Neuronal stem cell (in vitro differentiated cells): ENCODE results near the gene MCTP1.
A peak's percentile ranks its signal among the peaks of the same experiment; 100 is the strongest.

Source experiments
- DNase-seq: peaks from one replicate; pipeline ENCODE4 v3.0.0-alpha.2; 2013; ENCODE audit warnings: low spot score
- H2AFZ ChIP-seq: one replicate; pipeline ENCODE4 v1.6.1; 2013; ENCODE audit warnings: mild to moderate bottlenecking, low read length, inconsistent platforms
- H2AK5ac ChIP-seq: 2 replicates; pipeline ENCODE4 v1.6.1; 2013; ENCODE audit warnings: low read depth, mild to moderate bottlenecking, inconsistent platforms, low read length, moderate library complexity, mixed read lengths
- H2BK120ac ChIP-seq: 2 replicates; pipeline ENCODE4 v1.6.1; 2013; ENCODE audit warnings: low read depth, mild to moderate bottlenecking, inconsistent platforms, low read length, moderate library complexity, mixed read lengths
- H2BK12ac ChIP-seq: one replicate; pipeline ENCODE4 v1.6.1; 2013; ENCODE audit warnings: low read length, inconsistent platforms
- H2BK15ac ChIP-seq: 2 replicates; pipeline ENCODE4 v1.6.1; 2013; ENCODE audit warnings: mild to moderate bottlenecking, low read length, inconsistent platforms, mixed read lengths
- H2BK5ac ChIP-seq: one replicate; pipeline ENCODE4 v1.6.1; 2013; ENCODE audit warnings: inconsistent platforms, mild to moderate bottlenecking, low read length, moderate library complexity
- H3K14ac ChIP-seq: one replicate; pipeline ENCODE4 v1.6.1; 2013; ENCODE audit warnings: low read length, inconsistent platforms
- H3K18ac ChIP-seq: 2 replicates; pipeline ENCODE4 v1.6.1; 2013; ENCODE audit warnings: low read length, inconsistent platforms
- H3K23ac ChIP-seq: 2 replicates; pipeline ENCODE4 v1.6.1; 2013; ENCODE audit warnings: low read depth, mild to moderate bottlenecking, mixed read lengths, low read length, inconsistent platforms; ENCODE audit not compliant: poor library complexity
- H3K27ac ChIP-seq: replicated peaks from 3 replicates; pipeline ENCODE4 v1.5.1; 2013; ENCODE audit warnings: low read length, inconsistent platforms
- H3K27me3 ChIP-seq, 3 experiments: 2 replicates each; pipeline ENCODE4 v1.6.1; 2013; ENCODE audit warnings: low read length in 3 of 3, mild to moderate bottlenecking in 2 of 3, inconsistent platforms in 1 of 3, low read depth in 1 of 3, mixed read lengths in 1 of 3, moderate library complexity in 1 of 3; ENCODE audit not compliant: control insufficient read depth in 3 of 3, insufficient read depth in 3 of 3
- H3K36me3 ChIP-seq, 2 donors: replicated peaks in 1 of 2; 2 replicates each; pipeline ENCODE4 v1.6.1; 2013; ENCODE audit warnings: low read length in 2 of 2; ENCODE audit not compliant: control insufficient read depth in 2 of 2, insufficient read depth in 2 of 2
- H3K4ac ChIP-seq: 2 replicates; pipeline ENCODE4 v1.6.1; 2013; ENCODE audit warnings: inconsistent platforms, mild to moderate bottlenecking, low read length, moderate library complexity
- H3K4me1 ChIP-seq, 2 donors: 1 replicate in 1 of 2; 2 replicates in 1 of 2; pipeline ENCODE4 v1.6.1; 2013; ENCODE audit warnings: low read length in 2 of 2, low read depth in 1 of 2; ENCODE audit not compliant: control insufficient read depth in 2 of 2, insufficient read depth in 1 of 2
- H3K4me2 ChIP-seq: one replicate; pipeline ENCODE4 v1.6.1; 2013; ENCODE audit warnings: mild to moderate bottlenecking, low read length, inconsistent platforms; ENCODE audit not compliant: insufficient read depth, poor library complexity, severe bottlenecking
- H3K4me3 ChIP-seq, 2 donors: 2 replicates each; pipeline ENCODE4 v1.5.1; 2013; ENCODE audit warnings: low read length in 2 of 2, mild to moderate bottlenecking in 2 of 2, inconsistent platforms in 1 of 2, moderate library complexity in 1 of 2
- H3K79me1 ChIP-seq: one replicate; pipeline ENCODE4 v1.6.1; 2013; ENCODE audit warnings: low read depth, mild to moderate bottlenecking, inconsistent platforms, low read length, moderate library complexity
- H3K9ac ChIP-seq: one replicate; pipeline ENCODE4 v1.6.1; 2013; ENCODE audit warnings: mild to moderate bottlenecking, low read depth, low read length, inconsistent platforms; ENCODE audit not compliant: poor library complexity
- H3K9me3 ChIP-seq, 2 donors: replicated peaks in 1 of 2; 2 replicates each; pipeline versions ENCODE3 to v1.6.1; 2013; ENCODE audit warnings: low read length in 2 of 2, mild to moderate bottlenecking in 2 of 2, inconsistent platforms in 1 of 2, low read depth in 1 of 2, mixed read lengths in 1 of 2, moderate library complexity in 1 of 2; ENCODE audit not compliant: control insufficient read depth in 2 of 2, insufficient read depth in 1 of 2
- H4K8ac ChIP-seq: one replicate; pipeline ENCODE4 v1.6.1; 2013; ENCODE audit warnings: low read depth, mild to moderate bottlenecking, inconsistent platforms, low read length, moderate library complexity
- H4K91ac ChIP-seq: one replicate; pipeline ENCODE4 v1.6.1; 2013; ENCODE audit warnings: low read length, low read depth, mild to moderate bottlenecking, inconsistent platforms; ENCODE audit not compliant: poor library complexity
- WGBS, 2 donors: extraction: QIAGEN DNeasy Blood & Tissue Kit; methylation state at CpG; one replicate each; pipeline ENCODE4 v1.1.7; 2013; ENCODE audit warnings: missing lambda C conversion rate in 2 of 2, mixed read lengths in 1 of 2; ENCODE audit not compliant: insufficient read length in 2 of 2, insufficient replicate concordance in 1 of 2; ENCODE audit errors: extremely low coverage in 2 of 2; 5-methylcytosine and 5-hydroxymethylcytosine counted together

MCTP1 gene

GRCh38 chr5:94761055-94761454 lies 523.8 kb downstream of the MCTP1 start:
- no peak overlapping the region for H3K4me3 ChIP-seq
- no peaks in the 10 kb centered on the region for H3K36me3 ChIP-seq
- WGBS, 2 donors: no CpG with 5 or more reads among the region's 1 CpG
- H3K27me3 ChIP-seq: no peaks in the 10 kb centered on the region
- H3K18ac ChIP-seq: no peak overlapping the region
- no peak overlapping the region for H3K4ac ChIP-seq
- no peak overlapping the region for H2BK5ac ChIP-seq
- no peaks in the 10 kb centered on the region for H3K4me1 ChIP-seq
- no peak overlapping the region for H2BK120ac ChIP-seq
- no peaks in the 10 kb centered on the region for H3K79me1 ChIP-seq
- H2BK15ac ChIP-seq: no peak overlapping the region
- H3K9me3 ChIP-seq: no peaks in the 10 kb centered on the region
- H3K9ac ChIP-seq: no peak overlapping the region
- no peak overlapping the region for H4K91ac ChIP-seq
- H2AK5ac ChIP-seq: no peak overlapping the region
- H2AFZ ChIP-seq: no peak overlapping the region
- no peak overlapping the region for H3K27ac ChIP-seq
- H4K8ac ChIP-seq: no peak overlapping the region
- H3K4me2 ChIP-seq: no peak overlapping the region
- no peak overlapping the region for H2BK12ac ChIP-seq
- DNase-seq: no peak
- H3K23ac ChIP-seq: no peak overlapping the region
- H3K14ac ChIP-seq: no peak overlapping the region

- H3K9ac ChIP-seq: no peak overlapping the region
- no peak overlapping the region for H3K27ac ChIP-seq
- H2BK12ac ChIP-seq: no peak overlapping the region
- no peak for DNase-seq
- no peaks in the 10 kb centered on the region for H3K36me3 ChIP-seq
- no peaks in the 10 kb centered on the region for H3K27me3 ChIP-seq
- no peak overlapping the region for H3K23ac ChIP-seq
- no peak overlapping the region for H2AFZ ChIP-seq
- no peaks in the 10 kb centered on the region for H3K9me3 ChIP-seq
- no peak overlapping the region for H4K91ac ChIP-seq
- H3K14ac ChIP-seq: no peak overlapping the region
- H4K8ac ChIP-seq: no peak overlapping the region
- WGBS, 2 donors: no CpG with 5 or more reads among the region's 1 CpG
- H3K79me1 ChIP-seq: no peaks in the 10 kb centered on the region
- H2BK15ac ChIP-seq: no peak overlapping the region
- H2AK5ac ChIP-seq: no peak overlapping the region
- no peak overlapping the region for H3K4ac ChIP-seq
- H2BK5ac ChIP-seq: no peak overlapping the region
- no peak overlapping the region for H2BK120ac ChIP-seq
- no peak overlapping the region for H3K4me2 ChIP-seq
- no peak overlapping the region for H3K18ac ChIP-seq
- no peak overlapping the region for H3K4me3 ChIP-seq
- H3K4me1 ChIP-seq: no peaks in the 10 kb centered on the region
These were observed 524.9 kb downstream of the MCTP1 start for GRCh38 chr5:94759961-94760360.

- Histone ChIP-seq H3K18ac (no peak overlapping the region), H2BK12ac (no peak overlapping the region), H2AK5ac (no peak overlapping the region), H4K8ac (no peak overlapping the region), H3K27me3 (no peaks in the 10 kb centered on the region), H3K27ac (no peak overlapping the region), H3K4ac (no peak overlapping the region), H3K9ac (no peak overlapping the region), H4K91ac (no peak overlapping the region), H3K23ac (no peak overlapping the region), H3K9me3 (no peaks in the 10 kb centered on the region), H3K4me2 (no peak overlapping the region), H2BK5ac (no peak overlapping the region), H3K36me3 (no peaks in the 10 kb centered on the region), H2BK120ac (no peak overlapping the region), H2AFZ (no peak overlapping the region), H3K4me1 (no peaks in the 10 kb centered on the region), H2BK15ac (no peak overlapping the region), H3K4me3 (no peak overlapping the region), H3K79me1 (no peaks in the 10 kb centered on the region), H3K14ac (no peak overlapping the region)
- no CpG with 5 or more reads among the region's 3 CpGs for WGBS, 2 donors
- no peak for DNase-seq
These were observed 525.9 kb downstream of the MCTP1 start for GRCh38 chr5:94759022-94759421.

GRCh38 chr5:94754824-94755223 lies 530.1 kb downstream of the MCTP1 start:
- no peak overlapping the region for H3K23ac ChIP-seq
- no peak for DNase-seq
- no peak overlapping the region for H2BK5ac ChIP-seq
- no peak overlapping the region for H4K8ac ChIP-seq
- H3K9me3 ChIP-seq: no peaks in the 10 kb centered on the region
- H3K4me1 ChIP-seq: peaks cover 3 to 10% of the 10 kb centered on the region in 2 donors
- peak overlapping the region; percentile 1 for H3K14ac ChIP-seq
- H3K4me3 ChIP-seq: no peak overlapping the region
- no peak overlapping the region for H2AK5ac ChIP-seq
- no peak overlapping the region for H2BK12ac ChIP-seq
- H3K36me3 ChIP-seq: no peaks in the 10 kb centered on the region
- no peak overlapping the region for H3K27ac ChIP-seq
- no peaks in the 10 kb centered on the region for H3K27me3 ChIP-seq
- H3K4me2 ChIP-seq: no peak overlapping the region
- no peak overlapping the region for H2BK120ac ChIP-seq
- no peak overlapping the region for H4K91ac ChIP-seq
- no peak overlapping the region for H2BK15ac ChIP-seq
- no peak overlapping the region for H2AFZ ChIP-seq
- no peak overlapping the region for H3K18ac ChIP-seq
- WGBS, 2 donors: no CpG with 5 or more reads among the region's 5 CpGs
- H3K9ac ChIP-seq: no peak overlapping the region
- H3K79me1 ChIP-seq: no peaks in the 10 kb centered on the region
- H3K4ac ChIP-seq: no peak overlapping the region
